SH-SY5Y (cell line): ENCODE results near the gene MEIOC.

Source experiments
- GATA2 ChIP-seq: IDR thresholded peaks from 2 replicates; pipeline ENCODE4 v1.6.1; 2011; ENCODE audit warnings: mild to moderate bottlenecking, low read depth, low read length
- GATA3 ChIP-seq: IDR thresholded peaks from 2 replicates; pipeline ENCODE4 v1.6.1; 2011; ENCODE audit warnings: low read depth, mild to moderate bottlenecking, low read length, moderate library complexity

DNA sequence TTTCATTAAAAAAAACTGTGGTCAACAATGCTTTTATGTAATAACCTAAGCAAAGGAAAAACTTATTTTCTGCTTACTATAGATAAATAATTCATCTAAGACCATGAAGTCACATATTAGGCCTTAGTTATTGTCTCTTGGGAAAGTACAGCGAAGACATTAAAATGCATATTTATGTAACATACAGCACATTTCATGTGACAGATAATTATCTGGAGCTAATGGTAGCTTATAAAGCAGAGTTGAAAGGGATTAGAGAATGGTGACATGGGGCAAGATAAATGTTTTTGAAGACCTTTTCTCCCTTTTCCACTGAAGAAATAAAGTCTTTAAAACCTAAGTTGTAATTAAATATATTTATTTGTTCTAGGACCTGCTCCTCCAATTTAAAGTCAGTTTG lies 9.7 kb downstream of the MEIOC start:
- TF ChIP-seq GATA3 (no peak), GATA2 (no peak)
